ENCODE data around the gene EPGN.

Gene EPGN

GRCh38 chr4:74308215-74308614 is at the start of gene EPGN:
Gene EPGN, plus strand, starts transcription at chr4:74308470. Its CDS starts 64 bp downstream, at chr4:74308534.
- DNase-seq, result no peak

GRCh38 chr4:74258963-74259362 is 49.3 kb upstream of the EPGN start:
- DNase-seq, result no peak

GRCh38 chr4:74260036-74260435 is 48.2 kb upstream of the EPGN start:
- no peak for DNase-seq

GRCh38 chr4:74262522-74262921 is 45.7 kb upstream of the EPGN start:
- DNase-seq, result no peak

- no peak for DNase-seq
Measured at GRCh38 chr4:74263551-74263950, 44.7 kb upstream of the EPGN start.

GRCh38 chr4:74266081-74266480 is 42.2 kb upstream of the EPGN start:
- no peak for DNase-seq

GRCh38 chr4:74267998-74268606 is 40.2 kb upstream of the EPGN start:
- DNase-seq, result no peak

- no peak for DNase-seq
Measured at GRCh38 chr4:74268643-74269042, 39.6 kb upstream of the EPGN start.

- no peak for DNase-seq
Measured at GRCh38 chr4:74278490-74278889, 29.8 kb upstream of the EPGN start.

GRCh38 chr4:74279716-74280115 is 28.6 kb upstream of the EPGN start:
- no peak for DNase-seq

GRCh38 chr4:74282926-74283325 is 25.3 kb upstream of the EPGN start:
- DNase-seq, result no peak

GRCh38 chr4:74283614-74284013 is 24.7 kb upstream of the EPGN start:
- no peak for DNase-seq

GRCh38 chr4:74284053-74284452 is 24.2 kb upstream of the EPGN start:
- no peak for DNase-seq

GRCh38 chr4:74287164-74287563 is 21.1 kb upstream of the EPGN start:
- no peak for DNase-seq

- DNase-seq, result no peak
Measured at GRCh38 chr4:74287791-74288190, 20.5 kb upstream of the EPGN start.

- no peak for DNase-seq
Measured at GRCh38 chr4:74291471-74291870, 16.8 kb upstream of the EPGN start.

- DNase-seq, result no peak
Measured at GRCh38 chr4:74292111-74292870, 16.0 kb upstream of the EPGN start.

- no peak for DNase-seq
Measured at GRCh38 chr4:74293558-74293957, 14.7 kb upstream of the EPGN start.

GRCh38 chr4:74294681-74295080 is 13.6 kb upstream of the EPGN start:
- no peak for DNase-seq

- no peak for DNase-seq
Measured at GRCh38 chr4:74297539-74297938, 10.7 kb upstream of the EPGN start.

- DNase-seq, result no peak
Measured at GRCh38 chr4:74304095-74304625, 4.1 kb upstream of the EPGN start.

- no peak for DNase-seq
Measured at GRCh38 chr4:74305000-74305399, 3.3 kb upstream of the EPGN start.

- no peak for DNase-seq
Measured at GRCh38 chr4:74307170-74307569, 1.1 kb upstream of the EPGN start.

GRCh38 chr4:74309223-74309622 is 953 bp downstream of the EPGN start:
- DNase-seq, result no peak

Data from CD4-positive, alpha-beta T cell treated with Interleukin-12 subunit alpha and Interleukin-12 subunit beta, for 1 hour (primary cell).